A673 (cell line): Measurements from ENCODE around the gene CEP131. TPM values are rescaled to one million over a fixed set of nuclear protein-coding genes. Genes with fewer than 3 reads are reported as not detected.
A peak's percentile ranks its signal among the peaks of the same experiment; 100 is the strongest.

ENCODE experiments used
- BruUV-seq: library from RNA; stranded (reverse); fragments of 400-500 nt; replicated peaks from 2 replicates; lab custom pipeline; 2021; lab: Mats Ljungman, UMichigan
- CTCF ChIA-PET: fragments of 300-600 bp; sonication (Branson Sonifier 250); formaldehyde crosslinking; loops from one replicate; lab custom pipeline; 2022; ENCODE audit warnings: antibody characterized with exemption; lab: Charles Lee
- POLR2A ChIA-PET: fragments of 300-600 bp; sonication (Branson Sonifier 250); formaldehyde crosslinking; loops from one replicate; lab custom pipeline; 2022; ENCODE audit warnings: antibody characterized with exemption; ENCODE audit not compliant: low non-redundant PET; lab: Charles Lee
- DNase-seq: peaks from one replicate; pipeline ENCODE4 v3.0.0-alpha.2; 2015; ENCODE audit warnings: low spot score
- H3K27ac ChIP-seq: fragments of 200-600 bp; sonication (generic); 2 replicates; pipeline ENCODE4 v1.5.1; 2016; ENCODE audit warnings: mixed run types, low read depth, mild to moderate bottlenecking, mixed read lengths, antibody characterized with exemption, low read length; ENCODE audit not compliant: poor library complexity, severe bottlenecking
- H3K27me3 ChIP-seq: fragments of 200-600 bp; sonication (generic); replicated peaks from 2 replicates; pipeline ENCODE4 v1.6.1; 2017; ENCODE audit warnings: mixed run types, low read depth, mild to moderate bottlenecking, mixed read lengths, antibody characterized with exemption, low read length; ENCODE audit not compliant: insufficient read depth, poor library complexity
- H3K36me3 ChIP-seq: fragments of 200-600 bp; sonication (generic); 2 replicates; pipeline ENCODE4 v1.6.1; 2016; ENCODE audit warnings: mixed run types, mild to moderate bottlenecking, mixed read lengths, antibody characterized with exemption, low read length; ENCODE audit not compliant: insufficient read depth, poor library complexity, severe bottlenecking
- H3K4me1 ChIP-seq: fragments of 200-600 bp; sonication (generic); 2 replicates; pipeline ENCODE4 v1.6.1; 2017; ENCODE audit warnings: mixed run types, mild to moderate bottlenecking, mixed read lengths, antibody characterized with exemption, low read length; ENCODE audit not compliant: insufficient read depth, poor library complexity, severe bottlenecking
- H3K4me3 ChIP-seq: fragments of 200-600 bp; sonication (generic); 2 replicates; pipeline ENCODE4 v1.5.1; 2016; ENCODE audit warnings: low read depth, mixed run types, mild to moderate bottlenecking, mixed read lengths, low read length; ENCODE audit not compliant: poor library complexity, severe bottlenecking
- H3K9me3 ChIP-seq: fragments of 200-600 bp; sonication (generic); 2 replicates; pipeline ENCODE4 v1.6.1; 2016; ENCODE audit warnings: mixed run types, low read depth, mild to moderate bottlenecking, mixed read lengths, antibody characterized with exemption, low read length; ENCODE audit not compliant: poor library complexity, severe bottlenecking
- EZH2 ChIP-seq: fragments of 200-600 bp; sonication (generic); IDR thresholded peaks from 2 replicates; pipeline ENCODE4 v1.6.1; 2017; ENCODE audit warnings: borderline replicate concordance, low read depth, mild to moderate bottlenecking, mixed read lengths, antibody characterized with exemption, low read length; ENCODE audit not compliant: poor library complexity, severe bottlenecking
- intact Hi-C: fragments of 100-400 bp; cut with micrococcal nuclease; formaldehyde crosslinking; loops from one replicate; pipeline ENCODE4 v1.10.0; 2022; ENCODE audit not compliant: unreplicated experiment
- total RNA-seq: library from RNA; stranded (reverse); gene quantifications from 2 replicates; pipeline ENCODE4 v1.2.3, GENCODE V29; 2021
- TF ChIP-seq, protein P1 (sequence below): fragments of 300-800, 200-600 bp; sonication (generic); conservative IDR thresholded peaks from 2 replicates; pipeline ENCODE4 v1.5.1; 2017; ENCODE audit warnings: low read depth, mild to moderate bottlenecking, antibody characterized with exemption, low read length, moderate library complexity, mixed read lengths

The CEP131 gene
- total RNA-seq, 1 experiment from 2014 or later, result 27.1 TPM

DNA sequence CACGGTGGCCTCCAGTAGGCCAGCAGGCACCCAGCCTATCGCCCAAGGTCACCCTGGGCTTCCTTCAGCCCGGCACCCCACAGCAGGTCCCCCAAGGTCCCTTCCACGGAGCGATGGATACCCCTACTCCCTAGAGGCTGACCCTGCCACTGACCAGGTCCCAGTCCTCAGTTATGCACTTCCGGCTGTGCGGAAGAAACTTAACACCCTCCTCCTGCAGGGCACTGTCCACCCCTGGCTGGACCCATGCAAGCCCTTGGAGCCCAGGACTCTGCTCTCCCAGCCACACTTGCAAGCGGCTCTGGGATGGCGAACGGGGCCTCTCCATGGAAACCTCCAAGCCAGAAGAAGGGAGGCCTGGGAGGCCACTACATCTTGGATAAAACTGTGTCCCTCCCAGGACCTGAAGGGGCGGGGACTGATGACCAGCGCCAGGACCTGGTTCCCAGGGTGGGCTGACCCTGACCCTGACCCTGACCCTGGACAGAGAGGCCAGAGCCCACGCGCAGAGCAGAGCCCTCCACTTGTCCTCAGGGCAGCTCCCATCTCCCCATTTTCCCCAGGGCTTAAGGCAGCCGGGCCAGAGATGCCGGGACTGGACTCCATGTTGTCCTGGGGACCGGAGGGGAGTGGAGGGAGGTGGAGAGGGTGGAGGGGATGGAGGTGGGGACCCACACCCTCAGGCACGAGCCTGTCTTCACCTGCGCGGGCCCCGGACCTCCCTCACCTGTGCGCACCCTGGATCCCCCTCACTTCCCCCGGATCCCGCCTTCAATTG, 734 bp downstream of the CEP131 start:
- Histone ChIP-seq H3K4me1 (peaks cover 10% of the 10 kb centered on the region), H3K4me3 (peak overlapping the region; percentile 98), H3K9me3 (peaks cover 4% of the 10 kb centered on the region), H3K36me3 (no peaks in the 10 kb centered on the region), H3K27ac (peak overlapping the region; percentile 79), H3K27me3 (no peaks in the 10 kb centered on the region)
- ChIA-PET POLR2A (interaction anchor here (0.6 kb wide), 2 partner anchors 197 to 704 kb away, joined by 3 to 5 read pairs; no protein-coding TSS in a partner anchor), CTCF (interaction anchor here (1.2 kb wide), 2 partner anchors 14 to 17 kb away, joined by 3 read pairs; partner anchors contain the start of genes NDUFAF8 and TEPSIN)
- TF ChIP-seq, protein P1, sequence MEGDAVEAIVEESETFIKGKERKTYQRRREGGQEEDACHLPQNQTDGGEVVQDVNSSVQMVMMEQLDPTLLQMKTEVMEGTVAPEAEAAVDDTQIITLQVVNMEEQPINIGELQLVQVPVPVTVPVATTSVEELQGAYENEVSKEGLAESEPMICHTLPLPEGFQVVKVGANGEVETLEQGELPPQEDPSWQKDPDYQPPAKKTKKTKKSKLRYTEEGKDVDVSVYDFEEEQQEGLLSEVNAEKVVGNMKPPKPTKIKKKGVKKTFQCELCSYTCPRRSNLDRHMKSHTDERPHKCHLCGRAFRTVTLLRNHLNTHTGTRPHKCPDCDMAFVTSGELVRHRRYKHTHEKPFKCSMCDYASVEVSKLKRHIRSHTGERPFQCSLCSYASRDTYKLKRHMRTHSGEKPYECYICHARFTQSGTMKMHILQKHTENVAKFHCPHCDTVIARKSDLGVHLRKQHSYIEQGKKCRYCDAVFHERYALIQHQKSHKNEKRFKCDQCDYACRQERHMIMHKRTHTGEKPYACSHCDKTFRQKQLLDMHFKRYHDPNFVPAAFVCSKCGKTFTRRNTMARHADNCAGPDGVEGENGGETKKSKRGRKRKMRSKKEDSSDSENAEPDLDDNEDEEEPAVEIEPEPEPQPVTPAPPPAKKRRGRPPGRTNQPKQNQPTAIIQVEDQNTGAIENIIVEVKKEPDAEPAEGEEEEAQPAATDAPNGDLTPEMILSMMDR, result no peak
- no peak for TF ChIP-seq EZH2
- BruUV-seq, result no TSS peak
- DNase-seq, result no peak
- intact Hi-C loops, result no loop called here

DNA sequence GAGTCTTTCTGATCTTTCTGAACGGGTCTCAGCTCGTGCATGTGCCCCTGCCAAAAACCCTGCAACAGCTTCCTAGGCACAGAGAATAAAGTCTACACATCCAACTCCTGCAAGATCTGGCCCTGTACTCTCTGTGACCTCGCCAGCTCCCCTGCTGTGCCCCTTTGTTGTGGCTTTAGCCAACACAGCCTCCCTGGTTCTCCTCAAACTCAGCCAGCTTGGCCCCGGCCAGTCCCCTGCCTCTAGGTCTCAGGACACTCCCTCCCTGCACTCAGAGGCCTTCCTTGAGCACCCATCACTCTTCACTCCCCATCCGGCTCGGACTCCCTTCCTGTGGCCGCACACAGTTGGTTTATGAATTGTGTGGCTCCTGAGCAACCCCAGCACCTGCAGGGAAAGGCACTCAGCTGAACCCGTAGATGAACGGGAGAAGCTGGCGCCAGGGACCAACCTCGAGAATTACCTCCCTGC, 1.4 kb downstream of the CEP131 start:
- no peaks in the 10 kb centered on the region for H3K36me3 ChIP-seq
- H3K4me3 ChIP-seq, result peak overlapping the region; percentile 98
- H3K4me1 ChIP-seq, result peaks cover 10% of the 10 kb centered on the region
- H3K27ac ChIP-seq, result no peak overlapping the region
- POLR2A ChIA-PET, result no interaction called here
- no TSS peak for BruUV-seq
- CTCF ChIA-PET, result no interaction called here
- no peak for DNase-seq
- H3K9me3 ChIP-seq, result no peaks in the 10 kb centered on the region
- intact Hi-C loops, result no loop called here
- TF ChIP-seq EZH2, result no peak
- TF ChIP-seq, protein P1, result no peak
- H3K27me3 ChIP-seq, result no peaks in the 10 kb centered on the region

DNA sequence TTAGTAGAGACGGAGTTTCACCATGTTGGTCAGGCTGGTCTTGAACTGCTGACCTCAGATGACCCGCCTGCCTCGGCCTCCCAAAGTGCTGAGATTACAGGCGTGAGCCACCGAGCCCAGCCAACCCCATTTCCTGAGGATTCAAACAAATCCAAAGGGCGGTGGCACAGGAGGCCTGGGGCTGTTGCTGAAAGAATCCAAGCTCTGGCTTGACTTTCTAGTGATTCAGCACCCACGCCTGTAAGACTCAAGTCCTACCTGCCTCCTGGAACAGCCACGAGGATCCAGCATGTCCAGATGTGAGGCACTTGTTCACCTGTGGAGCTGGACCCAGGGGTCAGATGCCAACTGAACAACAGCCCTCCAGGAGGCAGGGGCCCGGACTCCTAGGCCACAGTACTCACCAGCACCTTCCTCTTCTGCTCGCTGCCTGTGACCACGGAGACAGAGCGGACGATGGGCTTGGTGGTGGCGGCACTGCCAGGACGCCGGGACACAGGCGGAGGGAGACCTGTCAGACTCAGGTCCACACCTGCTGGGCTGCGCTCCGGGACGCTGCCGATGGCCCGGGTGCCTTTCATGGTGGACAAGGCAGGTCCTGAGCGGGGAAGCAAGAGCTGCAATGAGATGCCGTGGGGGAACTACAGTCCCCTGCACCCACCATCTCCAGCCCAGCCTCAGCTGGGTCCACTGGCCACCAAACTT, 3.1 kb downstream of the CEP131 start:
- CTCF ChIA-PET, result no interaction called here

More for the DNA sequence above, 3.1 kb downstream of the CEP131 start:
- Histone ChIP-seq H3K27ac (no peak overlapping the region), H3K4me3 (no peak overlapping the region), H3K4me1 (peaks cover 10% of the 10 kb centered on the region), H3K9me3 (no peaks in the 10 kb centered on the region), H3K27me3 (no peaks in the 10 kb centered on the region), H3K36me3 (no peaks in the 10 kb centered on the region)
- DNase-seq, result no peak
- intact Hi-C loops, result no loop called here
- no peak for TF ChIP-seq EZH2
- TF ChIP-seq, protein P1, result no peak
- POLR2A ChIA-PET, result no interaction called here
- no TSS peak for BruUV-seq
